Measurements from ENCODE around the gene MGME1.

DNA sequence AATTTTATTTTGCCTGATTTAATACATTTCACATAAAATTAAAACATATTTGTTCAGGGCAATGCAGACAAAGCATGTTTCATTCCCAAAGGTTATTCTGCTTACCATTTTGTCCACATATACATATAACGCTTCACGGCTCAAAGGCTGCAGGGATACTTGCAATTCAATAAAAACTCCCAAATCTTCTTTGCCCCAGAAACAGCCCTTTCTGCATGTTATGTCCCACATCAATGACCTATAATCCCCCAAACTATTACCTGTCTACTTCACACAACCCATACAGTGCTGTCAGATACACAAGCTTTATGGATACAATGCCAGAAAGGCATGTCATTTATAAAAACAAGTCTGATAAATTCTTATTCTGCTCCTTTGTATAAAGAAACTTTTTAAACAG lies 20.4 kb upstream of the MGME1 start:
- TF ChIP-seq POLR2AphosphoS5 (IDR thresholded peaks at IDR 0.05; ENCODE audit: borderline replicate concordance, low read depth, low read length), result no peak; the same call in 1 of the 2 replicates
- no peak for TF ChIP-seq EZH2 (IDR thresholded peaks at IDR 0.05)

All from SK-N-MC (cell line).